Panc1 (cell line): Measurements from ENCODE around the gene LRMDA.

ENCODE experiments used
- POLR2AphosphoS5 ChIP-seq: IDR thresholded peaks from 2 replicates; pipeline ENCODE4 v1.6.1; 2012; ENCODE audit warnings: mild to moderate bottlenecking, low read depth, low read length, moderate library complexity
- TF ChIP-seq, protein P1 (sequence below): fragments of 450-650 bp; IDR thresholded peaks from 2 replicates; pipeline ENCODE4 v1.5.1; 2017; ENCODE audit warnings: mild to moderate bottlenecking

GRCh38 chr10:75764974-75765788 is 333.8 kb downstream of the LRMDA start:
- TF ChIP-seq, protein P1, sequence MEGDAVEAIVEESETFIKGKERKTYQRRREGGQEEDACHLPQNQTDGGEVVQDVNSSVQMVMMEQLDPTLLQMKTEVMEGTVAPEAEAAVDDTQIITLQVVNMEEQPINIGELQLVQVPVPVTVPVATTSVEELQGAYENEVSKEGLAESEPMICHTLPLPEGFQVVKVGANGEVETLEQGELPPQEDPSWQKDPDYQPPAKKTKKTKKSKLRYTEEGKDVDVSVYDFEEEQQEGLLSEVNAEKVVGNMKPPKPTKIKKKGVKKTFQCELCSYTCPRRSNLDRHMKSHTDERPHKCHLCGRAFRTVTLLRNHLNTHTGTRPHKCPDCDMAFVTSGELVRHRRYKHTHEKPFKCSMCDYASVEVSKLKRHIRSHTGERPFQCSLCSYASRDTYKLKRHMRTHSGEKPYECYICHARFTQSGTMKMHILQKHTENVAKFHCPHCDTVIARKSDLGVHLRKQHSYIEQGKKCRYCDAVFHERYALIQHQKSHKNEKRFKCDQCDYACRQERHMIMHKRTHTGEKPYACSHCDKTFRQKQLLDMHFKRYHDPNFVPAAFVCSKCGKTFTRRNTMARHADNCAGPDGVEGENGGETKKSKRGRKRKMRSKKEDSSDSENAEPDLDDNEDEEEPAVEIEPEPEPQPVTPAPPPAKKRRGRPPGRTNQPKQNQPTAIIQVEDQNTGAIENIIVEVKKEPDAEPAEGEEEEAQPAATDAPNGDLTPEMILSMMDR, result no peak
- no peak for TF ChIP-seq POLR2AphosphoS5
